IMR-90 (cell line): Measurements from ENCODE around the gene TBXAS1. TPM values are rescaled to one million over a fixed set of nuclear protein-coding genes. Genes with fewer than 3 reads are reported as not detected.

Experiments
- ATAC-seq: fragments of 200-7000 bp; cut with Tn5 transposase; 2 replicates; pipeline ENCODE4 v1.9.1; 2020; ENCODE audit warnings: low read depth, mild to moderate bottlenecking, moderate library complexity
- BruUV-seq: library from RNA; stranded (reverse); fragments of 400-500 nt; replicated peaks from 2 replicates; lab custom pipeline; 2021; lab: Mats Ljungman, UMichigan
- CTCF ChIA-PET: fragments of 300-600 bp; formaldehyde crosslinking; extraction: SDS; loops from one replicate; lab custom pipeline; 2021; ENCODE audit warnings: antibody characterized with exemption; lab: Yijun Ruan, JAX
- POLR2A ChIA-PET: fragments of 300-600 bp; sonication (Branson Sonifier 250); formaldehyde crosslinking; loops from one replicate; lab custom pipeline; 2022; ENCODE audit warnings: antibody characterized with exemption; ENCODE audit not compliant: unreplicated experiment; lab: Charles Lee
- DNase-seq: peaks from one replicate; pipeline ENCODE4 v3.0.0; 2013
- H2AFZ ChIP-seq: replicated peaks from 2 replicates; pipeline ENCODE3; 2013; ENCODE audit warnings: low read length, mild to moderate bottlenecking; ENCODE audit not compliant: poor library complexity
- H2AK5ac ChIP-seq: 2 replicates; pipeline ENCODE4 v1.6.1; 2013; ENCODE audit warnings: low read depth, low read length, inconsistent platforms
- H2AK9ac ChIP-seq: replicated peaks from 2 replicates; pipeline ENCODE3; 2013; ENCODE audit warnings: mild to moderate bottlenecking, low read depth, low read length, moderate library complexity; ENCODE audit not compliant: poor library complexity
- H2BK120ac ChIP-seq: 2 replicates; pipeline ENCODE4 v1.6.1; 2013; ENCODE audit warnings: low read depth, low read length, inconsistent platforms
- H2BK15ac ChIP-seq: 3 replicates; pipeline ENCODE4 v1.6.1; 2013; ENCODE audit warnings: low read depth, low read length, inconsistent platforms
- H2BK20ac ChIP-seq: 2 replicates; pipeline ENCODE4 v1.6.1; 2013; ENCODE audit warnings: low read depth, mild to moderate bottlenecking, inconsistent platforms, low read length, moderate library complexity
- H2BK5ac ChIP-seq: 2 replicates; pipeline ENCODE4 v1.6.1; 2013; ENCODE audit warnings: mild to moderate bottlenecking, low read depth, low read length, inconsistent platforms; ENCODE audit not compliant: poor library complexity, severe bottlenecking
- H3K14ac ChIP-seq: replicated peaks from 2 replicates; pipeline ENCODE4 v1.6.1; 2013; ENCODE audit warnings: low read depth, low read length, inconsistent platforms
- H3K18ac ChIP-seq: 2 replicates; pipeline ENCODE4 v1.6.1; 2013; ENCODE audit warnings: low read depth, low read length, control low read depth
- H3K23ac ChIP-seq: 2 replicates; pipeline ENCODE4 v1.6.1; 2013; ENCODE audit warnings: low read depth, low read length, inconsistent platforms
- H3K27ac ChIP-seq: 2 replicates; pipeline ENCODE4 v1.5.1; 2013; ENCODE audit warnings: mild to moderate bottlenecking, control low read depth, low read length; ENCODE audit not compliant: insufficient read depth
- H3K27me3 ChIP-seq: 2 replicates; pipeline ENCODE4 v1.6.1; 2013; ENCODE audit warnings: low read length; ENCODE audit not compliant: control insufficient read depth, insufficient read depth
- H3K36me3 ChIP-seq: 2 replicates; pipeline ENCODE4 v1.6.1; 2013; ENCODE audit warnings: low read length, mixed read lengths; ENCODE audit not compliant: control insufficient read depth, insufficient read depth
- H3K4ac ChIP-seq: 2 replicates; pipeline ENCODE4 v1.6.1; 2013; ENCODE audit warnings: low read depth, low read length, inconsistent platforms
- H3K4me1 ChIP-seq: 2 replicates; pipeline ENCODE4 v1.6.1; 2013; ENCODE audit warnings: low read length, mixed read lengths; ENCODE audit not compliant: control insufficient read depth, insufficient read depth
- H3K4me2 ChIP-seq: 2 replicates; pipeline ENCODE4 v1.6.1; 2013; ENCODE audit warnings: low read depth, mild to moderate bottlenecking, control low read depth, low read length, moderate library complexity
- H3K4me3 ChIP-seq: 2 replicates; pipeline ENCODE4 v1.5.1; 2013; ENCODE audit warnings: low read depth, mild to moderate bottlenecking, control low read depth, low read length, moderate library complexity; ENCODE audit not compliant: insufficient read depth
- H3K56ac ChIP-seq: 2 replicates; pipeline ENCODE4 v1.6.1; 2013; ENCODE audit warnings: low read length, inconsistent platforms; ENCODE audit not compliant: insufficient read depth; ENCODE audit errors: extremely low read depth
- H3K79me1 ChIP-seq, 2 experiments: 2 replicates each; pipeline ENCODE4 v1.6.1; 2013; ENCODE audit warnings: low read length in 2 of 2, inconsistent platforms in 1 of 2, low read depth in 1 of 2
- H3K9ac ChIP-seq: 2 replicates; pipeline ENCODE4 v1.6.1; 2013; ENCODE audit warnings: low read depth, low read length, control low read depth
- H3K9me1 ChIP-seq: 2 replicates; pipeline ENCODE4 v1.6.1; 2013; ENCODE audit warnings: low read length, inconsistent platforms; ENCODE audit not compliant: insufficient read depth
- H3K9me3 ChIP-seq: 2 replicates; pipeline ENCODE4 v1.6.1; 2013; ENCODE audit warnings: low read length; ENCODE audit not compliant: control insufficient read depth, insufficient read depth
- H4K20me1 ChIP-seq: 2 replicates; pipeline ENCODE4 v1.6.1; 2013; ENCODE audit warnings: low read length, inconsistent platforms; ENCODE audit not compliant: insufficient read depth
- H4K5ac ChIP-seq: 2 replicates; pipeline ENCODE4 v1.6.1; 2013; ENCODE audit warnings: mild to moderate bottlenecking, low read depth, low read length, control low read depth
- H4K8ac ChIP-seq, 2 experiments: 2 replicates each; pipeline ENCODE4 v1.6.1; 2013; ENCODE audit warnings: low read depth in 2 of 2, low read length in 2 of 2, control low read depth in 1 of 2, inconsistent platforms in 1 of 2
- H4K91ac ChIP-seq: 2 replicates; pipeline ENCODE4 v1.6.1; 2013; ENCODE audit warnings: low read depth, low read length, inconsistent platforms; ENCODE audit not compliant: insufficient read depth
- BHLHE40 ChIP-seq: fragments of 150-350 bp; IDR thresholded peaks from 2 replicates; pipeline ENCODE4 v1.6.1; 2016; ENCODE audit warnings: mild to moderate bottlenecking, low read depth, low read length
- CEBPB ChIP-seq: IDR thresholded peaks from 2 replicates; pipeline ENCODE4 v1.6.1; 2012; ENCODE audit warnings: low read depth, low read length, improper control_type of control experiment
- CHD1 ChIP-seq: IDR thresholded peaks from 2 replicates; pipeline ENCODE4 v1.6.1; 2012; ENCODE audit warnings: low read depth, low read length, improper control_type of control experiment
- CTCF ChIP-seq: conservative IDR thresholded peaks from 2 replicates; pipeline ENCODE4 v1.5.1; 2012; ENCODE audit warnings: mild to moderate bottlenecking, low read depth, low read length, improper control_type of control experiment
- ELK1 ChIP-seq: fragments of 150-350 bp; IDR thresholded peaks from 2 replicates; pipeline ENCODE4 v1.6.1; 2016; ENCODE audit warnings: low read depth, mild to moderate bottlenecking, low read length, moderate library complexity, borderline replicate concordance
- FOS ChIP-seq: fragments of 150-350 bp; IDR thresholded peaks from 2 replicates; pipeline ENCODE4 v1.6.1; 2016; ENCODE audit warnings: low read depth, low read length
- MAFK ChIP-seq: IDR thresholded peaks from 2 replicates; pipeline ENCODE4 v1.6.1; 2012; ENCODE audit warnings: low read depth, low read length, improper control_type of control experiment
- MAZ ChIP-seq: IDR thresholded peaks from 2 replicates; pipeline ENCODE4 v1.6.1; 2012; ENCODE audit warnings: low read depth, mild to moderate bottlenecking, low read length, improper control_type of control experiment, moderate library complexity, borderline replicate concordance
- MXI1 ChIP-seq: IDR thresholded peaks from 2 replicates; pipeline ENCODE4 v1.6.1; 2012; ENCODE audit warnings: low read depth, mild to moderate bottlenecking, low read length, moderate library complexity, borderline replicate concordance
- NFE2L2 ChIP-seq: fragments of 150-350 bp; IDR thresholded peaks from 2 replicates; pipeline ENCODE4 v1.6.1; 2016; ENCODE audit warnings: low read depth, mild to moderate bottlenecking, low read length
- POLR2A ChIP-seq: IDR thresholded peaks from 2 replicates; pipeline ENCODE4 v1.6.1; 2012; ENCODE audit warnings: mild to moderate bottlenecking, low read depth, low read length
- RAD21 ChIP-seq: IDR thresholded peaks from 2 replicates; pipeline ENCODE4 v1.6.1; 2012; ENCODE audit warnings: low read length, improper control_type of control experiment
- RFX5 ChIP-seq: IDR thresholded peaks from 2 replicates; pipeline ENCODE4 v1.8.0; 2012; ENCODE audit warnings: low read depth, mild to moderate bottlenecking, low read length, moderate library complexity
- SMC3 ChIP-seq: fragments of 150-350 bp; IDR thresholded peaks from 2 replicates; pipeline ENCODE4 v1.6.1; 2016; ENCODE audit warnings: low read depth, mild to moderate bottlenecking, antibody characterized with exemption, low read length, moderate library complexity
- USF2 ChIP-seq: fragments of 150-350 bp; IDR thresholded peaks from 2 replicates; pipeline ENCODE4 v1.6.1; 2017; ENCODE audit warnings: mild to moderate bottlenecking, antibody characterized with exemption, low read length, low read depth
- WGBS, 2 experiments: methylation state at CpG; one replicate each; pipeline versions ENCODE4 v1.1.5 to v1.1.7; 2013; ENCODE audit warnings: missing lambda C conversion rate in 2 of 2; ENCODE audit not compliant: insufficient read length in 1 of 2; ENCODE audit errors: extremely low coverage in 2 of 2; 5-methylcytosine and 5-hydroxymethylcytosine counted together
- dilution Hi-C: fragments of 300-500 bp; cut with HindIII; formaldehyde crosslinking; loops from one replicate; pipeline ENCODE4 v1.14.3; 2018; ENCODE audit warnings: low sequenced_read_pairs; ENCODE audit not compliant: unreplicated experiment
- in situ Hi-C: fragments of 300-500 bp; cut with MboI; formaldehyde crosslinking; loops from 3 replicates; pipeline ENCODE4 v1.14.3; 2019; ENCODE audit warnings: low sequenced_read_pairs, inconsistent platforms, mixed read lengths
- intact Hi-C: fragments of 100-400 bp; cut with micrococcal nuclease; formaldehyde crosslinking; loops from 2 replicates; pipeline ENCODE4 v1.10.0; 2022
- polyA plus RNA-seq, 3 experiments: library from polyadenylated mRNA; depleted of rRNA; stranded (reverse); fragments of >200 nt; gene quantifications; 2 replicates each; pipeline ENCODE4 v1.2.3, GENCODE V29; 2012; ENCODE audit warnings: low replicate concordance in 1 of 3
- total RNA-seq: library from RNA; depleted of rRNA; stranded (reverse); fragments of >200 nt; gene quantifications from 2 replicates; pipeline ENCODE4 v1.2.3, GENCODE V29; 2012

TBXAS1 gene
- total and polyA plus RNA-seq, 2 of the 4 experiments (the other 2 are of a cell fraction): 5.9 to 10.8 TPM

GRCh38 chr7:140018125-140019043, 189.3 kb downstream of the TBXAS1 start:
- POLR2A ChIA-PET: no interaction called here
- dilution Hi-C loops (no loop called here), intact Hi-C loops (no loop called here)

More at GRCh38 chr7:140018125-140019043, 189.3 kb downstream of the TBXAS1 start:
- no peaks in the 10 kb centered on the region for H4K20me1 ChIP-seq
- no peak overlapping the region for H2BK20ac ChIP-seq
- H3K36me3 ChIP-seq: no peaks in the 10 kb centered on the region
- H4K8ac ChIP-seq: no peak overlapping the region
- no peak overlapping the region for H2BK120ac ChIP-seq
- H2AK9ac ChIP-seq: no peak overlapping the region
- no TSS peak for BruUV-seq
- ATAC-seq: no peak
- H3K9ac ChIP-seq: no peak overlapping the region
- no peak overlapping the region for H3K18ac ChIP-seq
- WGBS, 2 experiments: 82% methylated on average over 4 of the region's 9 CpGs; no CpG with 5 or more reads in 1 of the 2 experiments
- TF ChIP-seq MXI1: no peak
- no peak for TF ChIP-seq CEBPB
- no peak for TF ChIP-seq RAD21
- TF ChIP-seq POLR2A: no peak
- no peak for TF ChIP-seq MAZ
- TF ChIP-seq NFE2L2: no peak
- TF ChIP-seq FOS: no peak
- no peak for TF ChIP-seq MAFK
- TF ChIP-seq SMC3: no peak
- TF ChIP-seq CTCF: no peak
- TF ChIP-seq USF2: no peak
- no peak for TF ChIP-seq RFX5
- TF ChIP-seq CHD1: no peak
- TF ChIP-seq BHLHE40: no peak
- TF ChIP-seq ELK1: no peak
- no peak overlapping the region for H2BK15ac ChIP-seq
- no peaks in the 10 kb centered on the region for H3K4me1 ChIP-seq
- no peak overlapping the region for H3K4ac ChIP-seq
- H2BK5ac ChIP-seq: no peak overlapping the region
- CTCF ChIA-PET: interaction anchor here (1.2 kb wide), 1 partner anchor 12 kb away, joined by 4 read pairs; no protein-coding TSS in a partner anchor
- no peak overlapping the region for H3K56ac ChIP-seq
- DNase-seq: no peak
- H3K9me3 ChIP-seq: no peaks in the 10 kb centered on the region
- in situ Hi-C loops: no loop called here
- H3K9me1 ChIP-seq: 0 out of 2 replicates have a peak, but pooled peaks cover 4% of the 10 kb centered on the region
- H3K79me1 ChIP-seq: no peaks in the 10 kb centered on the region
- H2AFZ ChIP-seq: no peak overlapping the region
- no peak overlapping the region for H4K91ac ChIP-seq
- H3K14ac ChIP-seq: no peak overlapping the region
- no peak overlapping the region for H3K4me2 ChIP-seq
- H3K4me3 ChIP-seq: no peak overlapping the region
- H3K23ac ChIP-seq: no peak overlapping the region
- no peak overlapping the region for H4K5ac ChIP-seq
- peaks cover 9% of the 10 kb centered on the region for H3K27me3 ChIP-seq
- H2AK5ac ChIP-seq: no peak overlapping the region
- no peak overlapping the region for H3K27ac ChIP-seq
